Measurements from ENCODE around the gene PRDM16. TPM values are rescaled to one million over a fixed set of nuclear protein-coding genes. Genes with fewer than 3 reads are reported as not detected.

The PRDM16 gene
- total and polyA plus RNA-seq, 2 of the 13 experiments (the other 11 are each of a cell fraction or from before 2014, with no cell fraction given), result 0.15 to 0.81 TPM

GRCh38 chr1:3249631-3250501, 180.9 kb downstream of the PRDM16 start (continued):
- no peak for TF ChIP-seq ARID2 (CRISPR knock-in tag; IDR thresholded peaks at IDR 0.05; ENCODE audit: borderline replicate concordance)
- no peak for TF ChIP-seq TBP (CRISPR knock-in tag; IDR thresholded peaks at IDR 0.05)
- no peak for TF ChIP-seq ZKSCAN5 (CRISPR knock-in tag; IDR thresholded peaks at IDR 0.05)
- no peak for TF ChIP-seq ZNF547 (CRISPR knock-in tag; IDR thresholded peaks at IDR 0.05)
- no peak for TF ChIP-seq DZIP1 (CRISPR knock-in tag; IDR thresholded peaks at IDR 0.05)
- TF ChIP-seq MBNL3 (CRISPR knock-in tag; conservative IDR thresholded peaks at IDR 0.05), result no peak
- TF ChIP-seq ATF7 (IDR thresholded peaks at IDR 0.05), result no peak
- TF ChIP-seq ATF7 (CRISPR knock-in tag; IDR thresholded peaks at IDR 0.05), result no peak
- TF ChIP-seq ZNF891 (CRISPR knock-in tag; IDR thresholded peaks at IDR 0.05), result no peak
- no peak for TF ChIP-seq HDAC6 (IDR thresholded peaks at IDR 0.05; ENCODE audit: low read depth, low read length)
- no peak for TF ChIP-seq ZNF44 (CRISPR knock-in tag; IDR thresholded peaks at IDR 0.05)
- no peak for TF ChIP-seq THYN1 (CRISPR knock-in tag; IDR thresholded peaks at IDR 0.05; ENCODE audit: borderline replicate concordance, low read depth)
- TF ChIP-seq BRCA1 (CRISPR knock-in tag; IDR thresholded peaks at IDR 0.05), result no peak
- TF ChIP-seq ZXDC (CRISPR knock-in tag; IDR thresholded peaks at IDR 0.05), result peak; percentile 59; the same call in 1 of the 2 replicates
- TF ChIP-seq NFYC (CRISPR knock-in tag; IDR thresholded peaks at IDR 0.05), result no peak
- TF ChIP-seq CHD2 (IDR thresholded peaks at IDR 0.05; ENCODE audit: low read depth, low read length), result no peak
- no peak for TF ChIP-seq NONO (IDR thresholded peaks at IDR 0.05)
- 0 out of 2 replicates have a peak, but pooled peaks have one; percentile 26 for TF ChIP-seq NONO (CRISPR knock-in tag; conservative IDR thresholded peaks at IDR 0.05)
- no peak for TF ChIP-seq ZNF546 (CRISPR knock-in tag; conservative IDR thresholded peaks at IDR 0.05)
- TF ChIP-seq ZNF652 (CRISPR knock-in tag; IDR thresholded peaks at IDR 0.05; ENCODE audit: borderline replicate concordance, low read depth), result no peak
- no peak for TF ChIP-seq ZGPAT (CRISPR knock-in tag; IDR thresholded peaks at IDR 0.05)
